ENCODE data around the gene BACE1.

Gene BACE1

GRCh38 chr11:117290809-117291396, 25.2 kb downstream of the BACE1 start, which contains the start of gene BACE1-AS:
Gene BACE1-AS (plus strand): TSS chr11:117291346.
- TF ChIP-seq SIN3A (IDR thresholded peaks at IDR 0.05; ENCODE audit: borderline replicate concordance, insufficient read depth, low read length) (no peak), POLR2AphosphoS5 (IDR thresholded peaks at IDR 0.05; ENCODE audit: low read depth, low read length) (no peak), FOXP2 (optimal IDR thresholded peaks at IDR 0.05; ENCODE audit: borderline replicate concordance, extremely low read depth, extremely low read length, insufficient read depth) (no peak), TAF1 (IDR thresholded peaks at IDR 0.05; ENCODE audit: borderline replicate concordance, insufficient read depth, low read length) (no peak)
- TF ChIP-seq, protein P1, sequence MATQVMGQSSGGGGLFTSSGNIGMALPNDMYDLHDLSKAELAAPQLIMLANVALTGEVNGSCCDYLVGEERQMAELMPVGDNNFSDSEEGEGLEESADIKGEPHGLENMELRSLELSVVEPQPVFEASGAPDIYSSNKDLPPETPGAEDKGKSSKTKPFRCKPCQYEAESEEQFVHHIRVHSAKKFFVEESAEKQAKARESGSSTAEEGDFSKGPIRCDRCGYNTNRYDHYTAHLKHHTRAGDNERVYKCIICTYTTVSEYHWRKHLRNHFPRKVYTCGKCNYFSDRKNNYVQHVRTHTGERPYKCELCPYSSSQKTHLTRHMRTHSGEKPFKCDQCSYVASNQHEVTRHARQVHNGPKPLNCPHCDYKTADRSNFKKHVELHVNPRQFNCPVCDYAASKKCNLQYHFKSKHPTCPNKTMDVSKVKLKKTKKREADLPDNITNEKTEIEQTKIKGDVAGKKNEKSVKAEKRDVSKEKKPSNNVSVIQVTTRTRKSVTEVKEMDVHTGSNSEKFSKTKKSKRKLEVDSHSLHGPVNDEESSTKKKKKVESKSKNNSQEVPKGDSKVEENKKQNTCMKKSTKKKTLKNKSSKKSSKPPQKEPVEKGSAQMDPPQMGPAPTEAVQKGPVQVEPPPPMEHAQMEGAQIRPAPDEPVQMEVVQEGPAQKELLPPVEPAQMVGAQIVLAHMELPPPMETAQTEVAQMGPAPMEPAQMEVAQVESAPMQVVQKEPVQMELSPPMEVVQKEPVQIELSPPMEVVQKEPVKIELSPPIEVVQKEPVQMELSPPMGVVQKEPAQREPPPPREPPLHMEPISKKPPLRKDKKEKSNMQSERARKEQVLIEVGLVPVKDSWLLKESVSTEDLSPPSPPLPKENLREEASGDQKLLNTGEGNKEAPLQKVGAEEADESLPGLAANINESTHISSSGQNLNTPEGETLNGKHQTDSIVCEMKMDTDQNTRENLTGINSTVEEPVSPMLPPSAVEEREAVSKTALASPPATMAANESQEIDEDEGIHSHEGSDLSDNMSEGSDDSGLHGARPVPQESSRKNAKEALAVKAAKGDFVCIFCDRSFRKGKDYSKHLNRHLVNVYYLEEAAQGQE (IDR thresholded peaks at IDR 0.05; ENCODE audit: insufficient read depth in 1 of 2, low read depth in 2 of 2, low read length in 2 of 2) = no peak

GRCh38 chr11:117289795-117290194, 26.3 kb downstream of the BACE1 start:
- TF ChIP-seq POLR2AphosphoS5 (IDR thresholded peaks at IDR 0.05; ENCODE audit: low read depth, low read length) (no peak), TAF1 (IDR thresholded peaks at IDR 0.05; ENCODE audit: borderline replicate concordance, insufficient read depth, low read length) (no peak), FOXP2 (optimal IDR thresholded peaks at IDR 0.05; ENCODE audit: borderline replicate concordance, extremely low read depth, extremely low read length, insufficient read depth) (no peak), SIN3A (IDR thresholded peaks at IDR 0.05; ENCODE audit: borderline replicate concordance, insufficient read depth, low read length) (no peak)
- TF ChIP-seq, protein P1 (IDR thresholded peaks at IDR 0.05; ENCODE audit: insufficient read depth in 1 of 2, low read depth in 2 of 2, low read length in 2 of 2) = no peak

GRCh38 chr11:117287668-117288067, 28.4 kb downstream of the BACE1 start:
- TF ChIP-seq TAF1 (IDR thresholded peaks at IDR 0.05; ENCODE audit: borderline replicate concordance, insufficient read depth, low read length) (no peak), FOXP2 (optimal IDR thresholded peaks at IDR 0.05; ENCODE audit: borderline replicate concordance, extremely low read depth, extremely low read length, insufficient read depth) (no peak), SIN3A (IDR thresholded peaks at IDR 0.05; ENCODE audit: borderline replicate concordance, insufficient read depth, low read length) (no peak), POLR2AphosphoS5 (IDR thresholded peaks at IDR 0.05; ENCODE audit: low read depth, low read length) (no peak)
- TF ChIP-seq, protein P1 (IDR thresholded peaks at IDR 0.05; ENCODE audit: insufficient read depth in 1 of 2, low read depth in 2 of 2, low read length in 2 of 2) = no peak

GRCh38 chr11:117286588-117286987, 29.5 kb downstream of the BACE1 start:
- TF ChIP-seq, protein P1 (IDR thresholded peaks at IDR 0.05; ENCODE audit: insufficient read depth in 1 of 2, low read depth in 2 of 2, low read length in 2 of 2) = no peak
- TF ChIP-seq TAF1 (IDR thresholded peaks at IDR 0.05; ENCODE audit: borderline replicate concordance, insufficient read depth, low read length) = no peak
- no peak for TF ChIP-seq SIN3A (IDR thresholded peaks at IDR 0.05; ENCODE audit: borderline replicate concordance, insufficient read depth, low read length)
- no peak for TF ChIP-seq FOXP2 (optimal IDR thresholded peaks at IDR 0.05; ENCODE audit: borderline replicate concordance, extremely low read depth, extremely low read length, insufficient read depth)
- no peak for TF ChIP-seq POLR2AphosphoS5 (IDR thresholded peaks at IDR 0.05; ENCODE audit: low read depth, low read length)
